Stromal cell of bone marrow (primary cell): ENCODE results near the gene PYCR2.
"Not testable (repeated sequence)": the region's sequence is repeated elsewhere in the genome, so short reads cannot be mapped to it uniquely, and the experiment has no call there.

Experiments used
- DNase-seq: peaks from one replicate; pipeline ENCODE4 v3.0.0-alpha.2; 2012; ENCODE audit warnings: low read depth

Gene PYCR2

DNA sequence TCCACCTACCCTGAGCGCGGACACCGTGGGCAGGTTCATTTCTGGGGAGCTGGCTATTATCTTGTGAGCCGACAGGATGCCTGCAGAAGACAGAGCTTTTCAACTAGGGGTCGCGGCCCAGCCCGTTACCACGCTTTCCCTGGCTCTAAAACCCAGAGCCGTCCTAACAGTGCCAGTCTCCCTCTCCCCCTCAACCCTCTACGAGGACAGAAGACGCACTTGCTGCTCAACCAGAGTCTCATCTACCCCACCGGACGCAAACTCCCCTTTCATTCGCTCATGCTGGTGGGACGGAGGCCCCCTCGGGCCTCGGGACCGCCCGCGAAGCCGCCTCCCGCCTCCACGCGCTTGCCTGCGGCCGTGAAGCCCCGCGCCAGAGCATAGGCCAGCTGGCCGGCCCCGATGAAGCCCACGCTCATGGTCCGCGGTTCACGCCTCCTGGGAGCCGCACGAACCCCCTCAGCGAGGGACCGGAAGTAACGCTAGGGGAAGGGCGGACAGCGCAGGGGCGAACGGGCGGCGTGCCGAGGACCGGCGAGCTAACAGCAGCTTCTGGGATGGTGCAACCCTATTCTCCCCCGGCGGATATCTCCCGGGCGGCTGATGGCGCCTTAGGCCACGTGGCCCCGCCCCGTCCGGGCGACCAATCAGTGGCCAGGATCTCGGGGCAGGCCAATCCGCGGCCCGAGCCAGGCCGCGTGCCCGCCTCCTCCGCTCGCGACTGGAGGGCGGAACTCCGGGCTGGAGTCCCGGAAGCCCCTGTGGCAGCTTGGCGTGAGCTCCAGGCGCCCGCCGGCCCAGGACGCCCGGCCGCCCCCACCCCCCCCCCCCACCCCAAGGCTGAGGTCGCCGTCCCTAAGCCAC is at the start of gene PYCR2:
TSS of gene PYCR2 (minus strand) at position 559 of the 864 bp plus-strand sequence. CDS start at position 419, 140 bp downstream.
- peak; percentile 91 for DNase-seq

GRCh38 chr1:225973158-225973557 is 49.1 kb upstream of the PYCR2 start:
- no peak for DNase-seq

- DNase-seq, result no peak
These were observed 48.5 kb upstream of the PYCR2 start for GRCh38 chr1:225972344-225973152.

- DNase-seq, result not testable (repeated sequence)
These were observed 46.6 kb upstream of the PYCR2 start for GRCh38 chr1:225970592-225971157.

- DNase-seq, result not testable (repeated sequence)
These were observed 45.7 kb upstream of the PYCR2 start for GRCh38 chr1:225969751-225970150.

GRCh38 chr1:225965231-225965630 is 41.2 kb upstream of the PYCR2 start:
- no peak for DNase-seq

- no peak for DNase-seq
These were observed 39.9 kb upstream of the PYCR2 start for GRCh38 chr1:225963735-225964530.

DNA sequence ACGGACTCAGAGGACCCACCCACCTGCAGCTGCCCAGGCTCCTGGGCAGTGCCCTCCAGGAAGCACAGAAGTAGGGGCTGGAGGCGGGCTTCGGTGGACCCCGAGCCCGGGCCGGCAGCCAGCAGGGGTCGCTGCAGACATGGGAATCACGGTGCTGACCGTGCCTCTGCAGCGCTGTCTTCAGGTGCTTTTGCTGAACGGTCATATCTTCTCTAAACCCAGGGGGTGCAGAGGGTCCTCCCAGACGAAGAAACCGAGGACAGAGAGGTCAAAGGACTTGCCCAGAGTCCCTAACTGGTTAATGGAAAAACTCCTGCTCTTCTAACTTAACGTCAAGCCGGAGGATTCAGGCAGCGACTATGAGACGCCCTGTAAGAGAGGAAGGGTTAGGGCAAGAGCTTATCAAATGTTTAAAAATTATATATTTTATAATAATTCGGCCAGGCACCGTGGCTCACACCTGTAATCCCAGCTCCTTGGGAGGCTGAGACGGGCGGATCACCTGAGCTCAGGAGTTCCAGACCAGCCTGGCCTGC is 38.5 kb upstream of the PYCR2 start:
- DNase-seq, result no peak

DNA sequence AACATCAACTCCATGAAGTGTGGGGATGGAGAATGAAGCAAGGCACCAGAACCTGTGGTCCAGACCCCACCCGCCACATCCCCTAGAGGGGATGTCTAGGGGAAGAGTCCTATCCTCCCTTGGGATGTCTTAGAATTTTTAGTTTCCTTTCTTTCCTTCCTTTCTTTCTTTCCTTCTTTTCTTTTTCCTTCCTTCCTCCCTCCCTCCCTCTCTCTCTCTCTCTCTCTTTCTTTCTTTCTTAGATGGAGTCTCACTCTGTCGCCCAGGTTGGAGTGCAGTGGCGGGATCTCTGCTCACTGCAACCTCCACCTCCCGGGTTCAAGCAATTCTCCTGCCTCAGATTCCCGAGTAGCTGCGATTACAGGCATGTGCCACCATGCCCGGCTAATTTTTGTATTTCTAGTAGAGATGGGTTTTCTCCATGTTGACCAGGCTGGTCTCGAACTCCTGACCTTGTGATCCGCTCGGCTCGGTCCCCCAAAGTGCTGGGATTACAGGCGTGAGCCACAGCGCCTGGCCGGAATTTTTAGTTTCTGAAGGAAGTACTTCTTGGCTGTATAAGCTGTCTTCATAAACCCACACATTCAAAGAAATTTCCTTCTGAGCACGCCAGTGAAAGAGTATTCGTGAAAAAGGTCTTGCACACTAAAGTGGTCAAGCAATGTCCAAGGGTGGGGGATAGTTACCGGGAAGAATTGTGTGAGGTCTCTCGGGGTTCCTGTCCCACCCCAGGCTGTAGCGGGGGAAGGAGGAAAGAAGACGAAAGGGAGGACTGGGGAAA is 37.8 kb upstream of the PYCR2 start:
- no peak for DNase-seq

- no peak for DNase-seq
These were observed 34.0 kb upstream of the PYCR2 start for GRCh38 chr1:225958041-225958440.

GRCh38 chr1:225954753-225955152 is 30.7 kb upstream of the PYCR2 start:
- no peak for DNase-seq

DNA sequence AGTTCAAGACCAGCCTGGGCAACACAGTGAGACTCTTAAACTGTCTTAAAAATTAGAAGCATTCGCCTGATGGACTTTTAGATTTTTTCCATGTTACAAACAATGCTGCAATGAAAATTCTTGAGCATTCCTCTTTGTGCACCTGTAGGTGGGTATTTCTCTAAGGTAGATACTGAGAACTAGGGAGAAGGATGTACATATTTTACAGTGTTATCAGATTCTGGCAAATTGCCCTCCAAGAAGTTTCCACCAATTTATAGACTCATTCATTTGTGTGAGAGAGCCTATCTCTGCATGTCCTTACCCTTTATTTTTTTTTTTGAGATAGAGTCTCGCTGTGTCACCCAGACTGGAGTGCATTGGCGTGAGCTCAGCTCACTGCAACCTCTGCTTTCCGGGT is 29.3 kb upstream of the PYCR2 start:
- DNase-seq, result no peak

DNA sequence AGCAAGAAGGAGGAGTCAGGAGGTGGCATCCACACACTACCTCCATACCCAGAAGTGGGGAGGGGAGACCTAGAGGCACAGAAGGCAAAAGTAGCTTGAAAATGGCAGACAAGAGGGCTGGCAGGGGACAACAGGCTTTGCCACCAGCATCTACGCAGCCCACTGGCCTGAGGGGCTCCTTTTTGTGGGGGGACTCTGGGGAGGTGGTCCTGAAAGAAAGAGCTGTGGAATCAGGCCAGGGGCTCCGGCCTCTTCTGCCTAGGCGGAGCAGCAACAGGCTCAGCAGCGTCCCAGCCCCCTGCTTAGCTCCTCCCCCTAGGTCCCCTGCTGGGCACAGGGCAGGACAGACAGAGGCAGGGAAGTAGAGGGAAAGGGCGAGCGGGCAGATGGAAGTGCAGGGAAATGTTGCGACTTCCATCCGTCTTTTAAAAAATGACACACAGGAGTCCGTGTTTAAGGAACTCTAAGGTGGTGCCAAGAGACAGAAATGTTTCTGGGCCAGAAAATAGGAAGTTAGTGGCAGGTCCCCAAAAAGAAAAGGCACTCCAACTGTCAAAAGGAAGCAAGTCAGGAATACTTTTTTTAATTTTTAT is 27.0 kb upstream of the PYCR2 start:
- no peak for DNase-seq

DNA sequence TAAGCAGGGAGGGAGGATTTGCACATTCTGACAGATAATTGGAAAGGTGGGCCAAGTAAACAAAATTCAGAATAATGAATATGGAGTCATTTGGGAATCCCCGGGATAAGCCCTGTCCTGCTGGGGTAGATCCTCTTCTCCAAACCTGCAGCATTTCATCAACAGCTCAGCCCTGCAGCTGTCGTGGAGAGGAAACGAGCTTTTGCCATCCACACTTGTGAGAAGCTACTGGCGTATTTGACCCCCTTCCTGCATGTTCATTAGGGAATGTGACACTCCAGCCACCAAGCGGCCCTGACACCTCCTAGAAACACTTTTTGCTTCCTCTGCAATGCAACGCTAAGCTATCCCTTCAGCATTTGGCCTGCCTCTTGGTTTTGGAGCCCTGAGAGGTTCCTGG is 25.0 kb upstream of the PYCR2 start:
- DNase-seq, result no peak

DNA sequence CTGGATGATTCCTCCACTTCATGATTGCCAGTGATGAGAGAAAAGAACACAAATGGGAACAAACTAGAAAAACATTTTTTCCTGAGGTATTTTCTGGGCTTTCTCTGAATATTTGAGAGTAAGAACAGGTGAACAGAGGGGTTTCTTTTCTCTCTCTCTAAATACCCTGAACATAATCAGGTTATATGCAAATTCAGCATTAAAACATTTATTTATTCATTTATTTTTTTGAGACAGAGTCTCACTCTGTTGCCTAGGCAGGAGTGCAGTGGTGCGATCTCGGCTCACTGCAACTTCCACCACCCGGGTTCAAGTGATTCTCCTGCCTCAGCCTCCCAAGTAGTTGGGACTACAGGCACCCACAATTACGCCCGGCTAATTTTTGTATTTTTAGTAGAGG is 22.8 kb upstream of the PYCR2 start:
- no peak for DNase-seq

- no peak for DNase-seq
These were observed 22.1 kb upstream of the PYCR2 start for GRCh38 chr1:225946082-225946620.

GRCh38 chr1:225945564-225945963 is 21.5 kb upstream of the PYCR2 start:
- DNase-seq, result no peak

- no peak for DNase-seq
These were observed 20.9 kb upstream of the PYCR2 start for GRCh38 chr1:225944951-225945350.

DNA sequence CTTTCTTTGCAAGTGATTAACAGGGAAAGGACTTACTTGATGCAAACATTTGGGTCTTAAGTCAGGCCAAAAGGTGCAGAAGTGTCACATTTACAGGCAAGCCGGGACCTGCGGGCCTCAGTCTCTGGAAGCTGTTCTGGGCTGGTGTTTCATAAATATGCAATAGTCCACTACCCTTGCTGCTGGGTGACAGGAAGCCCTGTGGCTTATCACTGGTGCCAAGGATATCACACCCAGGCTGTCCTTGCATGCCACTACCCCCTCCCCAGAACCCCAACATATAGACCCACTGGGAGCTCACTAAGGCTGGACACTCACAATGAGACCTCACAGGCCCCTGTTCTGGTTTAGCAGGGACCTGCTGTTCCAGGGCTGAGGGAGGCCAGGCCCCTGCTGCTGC is 20.3 kb upstream of the PYCR2 start:
- DNase-seq, result no peak

DNA sequence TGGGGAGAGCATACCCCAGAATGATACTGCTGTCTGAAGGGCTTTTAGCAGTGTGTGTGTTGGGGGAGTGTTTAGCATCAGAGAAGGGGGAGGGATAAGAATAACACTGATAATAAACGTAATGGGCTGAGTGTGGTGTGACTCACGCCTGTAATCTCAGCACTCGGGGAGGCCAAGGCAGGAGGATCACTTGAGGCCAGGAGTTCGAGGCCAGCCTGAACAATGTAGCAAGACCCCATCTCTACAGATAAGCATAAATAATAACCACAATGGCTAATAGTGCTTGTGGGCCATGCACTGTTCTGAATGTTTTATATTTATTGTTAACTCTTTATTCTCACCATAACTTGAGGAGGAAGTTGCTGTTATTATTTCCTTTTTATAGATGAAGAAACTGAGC is 19.5 kb upstream of the PYCR2 start:
- DNase-seq, result no peak
